ENCODE measurements around the gene CCL15. TPM values are rescaled to one million over a fixed set of nuclear protein-coding genes. Genes with fewer than 3 reads are reported as not detected.

The CCL15 gene
- total and polyA plus RNA-seq, 2 donors (not counting 3 experiments of a cell fraction or from before 2014, with no cell fraction given): not detected

DNA sequence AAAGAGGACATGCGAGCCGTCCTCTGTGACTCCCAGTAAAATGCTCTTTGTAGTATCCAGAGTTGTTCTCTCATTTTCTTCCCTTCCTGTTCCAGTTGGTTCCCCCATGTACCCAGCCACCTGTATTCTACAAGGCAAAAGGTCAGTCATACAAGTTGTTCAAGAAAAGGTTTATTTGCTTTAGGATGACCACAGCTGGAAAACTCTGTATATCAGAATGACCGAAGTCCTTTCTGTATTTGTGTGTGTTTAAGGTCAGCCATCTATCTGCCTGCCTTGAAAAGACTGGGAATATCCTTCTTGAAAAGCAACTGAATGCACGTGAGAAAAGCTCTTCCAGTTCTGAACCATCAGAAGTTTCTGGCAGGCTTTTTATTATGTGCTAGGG, 28.4 kb downstream of the CCL15 start:
- CTCF ChIA-PET: interaction anchor here (0.7 to 13.0 kb wide), 7 partner anchors 9 to 175 kb away, joined by 3 to 467 read pairs (median 5); no protein-coding TSS in a partner anchor
- no peaks in the 10 kb centered on the region for H3K9me1 ChIP-seq (replicated peaks; ENCODE audit: control insufficient read depth, extremely low read depth, insufficient read depth, low read length)
- no peaks in the 10 kb centered on the region for H3K79me2 ChIP-seq (ENCODE audit: control insufficient read depth, insufficient read depth, low read length)
- no peak for DNase-seq (ENCODE audit: low read depth, low spot score)
- dilution Hi-C loops (cut with MboI; ENCODE audit: extremely low pct_ligation_motif_present, low sequenced_read_pairs) (no loop called here), intact Hi-C loops (cut with micrococcal nuclease) (loop anchor here (1.0 kb wide), 1 partner anchor 15 kb away; no protein-coding TSS in a partner anchor)
- H3K4me1 ChIP-seq (ENCODE audit: control insufficient read depth, extremely low read depth, insufficient read depth, low read length): peaks cover 39% of the 10 kb centered on the region
- no peaks in the 10 kb centered on the region for H3K9me3 ChIP-seq (replicated peaks; ENCODE audit: control insufficient read depth, insufficient read depth, low read length)
- no peak for FAIRE-seq
- no peak overlapping the region for H3K4me3 ChIP-seq (replicated peaks in 1 of 3; ENCODE audit: insufficient read depth in 1 of 3, low read depth in 1 of 3, low read length in 3 of 3)
- POLR2A ChIA-PET: interaction anchor here (1.6 kb wide), 1 partner anchor 100 kb away, joined by 5 read pairs; no protein-coding TSS in a partner anchor
- BruUV-seq (replicated peaks): no TSS peak
- no peak overlapping the region for H3K4me2 ChIP-seq (ENCODE audit: insufficient read depth, low read length)
- no peaks in the 10 kb centered on the region for H4K20me1 ChIP-seq (replicated peaks; ENCODE audit: control insufficient read depth, extremely low read depth, insufficient read depth, low read length)
- H2AFZ ChIP-seq (ENCODE audit: low read depth, low read length): peak overlapping the region; percentile 7
- H3K9ac ChIP-seq (replicated peaks; ENCODE audit: extremely low read depth, insufficient read depth, low read length): no peak overlapping the region
- H3K27me3 ChIP-seq (ENCODE audit: control insufficient read depth in 2 of 2, insufficient read depth in 2 of 2, low read length in 2 of 2): no peaks in the 10 kb centered on the region
- no peaks in the 10 kb centered on the region for H3K36me3 ChIP-seq (ENCODE audit: control insufficient read depth in 2 of 2, extremely low read depth in 1 of 2, insufficient read depth in 2 of 2, low read length in 2 of 2)
- TF ChIP-seq POLR2AphosphoS5 (IDR thresholded peaks at IDR 0.05; ENCODE audit: insufficient read depth, low read depth, low read length) (no peak), JUN (IDR thresholded peaks at IDR 0.05; ENCODE audit: borderline replicate concordance, insufficient read depth, insufficient read length, low read depth) (no peak), MYC (IDR thresholded peaks at IDR 0.05; ENCODE audit: low read depth, low read length) (no peak), FOS (IDR thresholded peaks at IDR 0.05; ENCODE audit: borderline replicate concordance, insufficient read depth, low read length) (no peak), EZH2 (IDR thresholded peaks at IDR 0.05; ENCODE audit: borderline replicate concordance, low read depth, low read length, severe bottlenecking) (no peak), GATA2 (IDR thresholded peaks at IDR 0.05; ENCODE audit: insufficient read depth, insufficient read length, low read depth, low read length) (no peak)
- peak overlapping the region; percentile 56 for H3K27ac ChIP-seq (ENCODE audit: insufficient read depth, low read depth, low read length)

DNA sequence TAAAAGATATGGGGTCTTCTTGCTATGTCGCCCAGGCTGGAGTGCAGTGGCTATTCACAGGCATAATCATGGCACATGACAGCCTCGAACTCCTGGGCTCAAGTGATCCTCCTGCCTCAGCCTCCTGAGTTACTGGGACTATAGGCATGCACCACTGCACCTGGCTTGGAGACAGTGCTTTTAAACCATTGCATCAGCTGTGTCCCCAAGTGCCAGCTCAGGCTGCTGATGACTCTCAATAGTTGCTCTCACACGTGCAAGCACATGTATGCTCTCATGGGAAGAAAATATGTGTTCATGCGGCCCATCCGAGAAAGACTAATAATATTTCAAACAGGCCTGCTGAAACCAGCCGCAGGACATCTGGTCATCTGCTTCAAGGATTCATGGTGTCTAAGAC, 28.8 kb downstream of the CCL15 start:
- no peak overlapping the region for H3K4me3 ChIP-seq (replicated peaks in 1 of 3; ENCODE audit: insufficient read depth in 1 of 3, low read depth in 1 of 3, low read length in 3 of 3)
- FAIRE-seq (no peak), DNase-seq (ENCODE audit: low read depth, low spot score) (no peak)
- H3K9me3 ChIP-seq (replicated peaks; ENCODE audit: control insufficient read depth, insufficient read depth, low read length): no peaks in the 10 kb centered on the region
- peaks cover 36% of the 10 kb centered on the region for H3K4me1 ChIP-seq (ENCODE audit: control insufficient read depth, extremely low read depth, insufficient read depth, low read length)
- peak overlapping the region; percentile 56 for H3K27ac ChIP-seq (ENCODE audit: insufficient read depth, low read depth, low read length)
- H4K20me1 ChIP-seq (replicated peaks; ENCODE audit: control insufficient read depth, extremely low read depth, insufficient read depth, low read length): no peaks in the 10 kb centered on the region
- POLR2A ChIA-PET: interaction anchor here (1.6 kb wide), 1 partner anchor 100 kb away, joined by 5 read pairs; no protein-coding TSS in a partner anchor
- H3K27me3 ChIP-seq (ENCODE audit: control insufficient read depth in 2 of 2, insufficient read depth in 2 of 2, low read length in 2 of 2): no peaks in the 10 kb centered on the region
- H3K4me2 ChIP-seq (ENCODE audit: insufficient read depth, low read length): no peak overlapping the region
- TF ChIP-seq POLR2AphosphoS5 (IDR thresholded peaks at IDR 0.05; ENCODE audit: insufficient read depth, low read depth, low read length) (no peak), POLR2A (IDR thresholded peaks at IDR 0.05; ENCODE audit: low read depth, low read length) (no peak), FOS (IDR thresholded peaks at IDR 0.05; ENCODE audit: borderline replicate concordance, insufficient read depth, low read length) (no peak), EZH2 (IDR thresholded peaks at IDR 0.05; ENCODE audit: borderline replicate concordance, low read depth, low read length, severe bottlenecking) (no peak), JUN (IDR thresholded peaks at IDR 0.05; ENCODE audit: borderline replicate concordance, insufficient read depth, insufficient read length, low read depth) (no peak), GATA2 (IDR thresholded peaks at IDR 0.05; ENCODE audit: insufficient read depth, insufficient read length, low read depth, low read length) (no peak)
- TF ChIP-seq, protein P1, sequence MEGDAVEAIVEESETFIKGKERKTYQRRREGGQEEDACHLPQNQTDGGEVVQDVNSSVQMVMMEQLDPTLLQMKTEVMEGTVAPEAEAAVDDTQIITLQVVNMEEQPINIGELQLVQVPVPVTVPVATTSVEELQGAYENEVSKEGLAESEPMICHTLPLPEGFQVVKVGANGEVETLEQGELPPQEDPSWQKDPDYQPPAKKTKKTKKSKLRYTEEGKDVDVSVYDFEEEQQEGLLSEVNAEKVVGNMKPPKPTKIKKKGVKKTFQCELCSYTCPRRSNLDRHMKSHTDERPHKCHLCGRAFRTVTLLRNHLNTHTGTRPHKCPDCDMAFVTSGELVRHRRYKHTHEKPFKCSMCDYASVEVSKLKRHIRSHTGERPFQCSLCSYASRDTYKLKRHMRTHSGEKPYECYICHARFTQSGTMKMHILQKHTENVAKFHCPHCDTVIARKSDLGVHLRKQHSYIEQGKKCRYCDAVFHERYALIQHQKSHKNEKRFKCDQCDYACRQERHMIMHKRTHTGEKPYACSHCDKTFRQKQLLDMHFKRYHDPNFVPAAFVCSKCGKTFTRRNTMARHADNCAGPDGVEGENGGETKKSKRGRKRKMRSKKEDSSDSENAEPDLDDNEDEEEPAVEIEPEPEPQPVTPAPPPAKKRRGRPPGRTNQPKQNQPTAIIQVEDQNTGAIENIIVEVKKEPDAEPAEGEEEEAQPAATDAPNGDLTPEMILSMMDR (IDR thresholded peaks at IDR 0.05; ENCODE audit: extremely low read depth in 1 of 2, insufficient read depth in 1 of 2, low read depth in 1 of 2, low read length in 2 of 2): no peak
- dilution Hi-C loops (cut with MboI; ENCODE audit: extremely low pct_ligation_motif_present, low sequenced_read_pairs) (no loop called here), intact Hi-C loops (cut with micrococcal nuclease) (no loop called here)
- peak overlapping the region; percentile 7 for H2AFZ ChIP-seq (ENCODE audit: low read depth, low read length)
- no peaks in the 10 kb centered on the region for H3K79me2 ChIP-seq (ENCODE audit: control insufficient read depth, insufficient read depth, low read length)
- no peaks in the 10 kb centered on the region for H3K9me1 ChIP-seq (replicated peaks; ENCODE audit: control insufficient read depth, extremely low read depth, insufficient read depth, low read length)
- H3K9ac ChIP-seq (replicated peaks; ENCODE audit: extremely low read depth, insufficient read depth, low read length): no peak overlapping the region
- no TSS peak for BruUV-seq (replicated peaks)
- CTCF ChIA-PET: interaction anchor here (0.7 to 13.0 kb wide), 7 partner anchors 9 to 176 kb away, joined by 3 to 467 read pairs (median 5); no protein-coding TSS in a partner anchor
- no peaks in the 10 kb centered on the region for H3K36me3 ChIP-seq (ENCODE audit: control insufficient read depth in 2 of 2, extremely low read depth in 1 of 2, insufficient read depth in 2 of 2, low read length in 2 of 2)

Data from endothelial cell of umbilical vein (primary cell).